ENCODE results near the gene SRMS.

DNA sequence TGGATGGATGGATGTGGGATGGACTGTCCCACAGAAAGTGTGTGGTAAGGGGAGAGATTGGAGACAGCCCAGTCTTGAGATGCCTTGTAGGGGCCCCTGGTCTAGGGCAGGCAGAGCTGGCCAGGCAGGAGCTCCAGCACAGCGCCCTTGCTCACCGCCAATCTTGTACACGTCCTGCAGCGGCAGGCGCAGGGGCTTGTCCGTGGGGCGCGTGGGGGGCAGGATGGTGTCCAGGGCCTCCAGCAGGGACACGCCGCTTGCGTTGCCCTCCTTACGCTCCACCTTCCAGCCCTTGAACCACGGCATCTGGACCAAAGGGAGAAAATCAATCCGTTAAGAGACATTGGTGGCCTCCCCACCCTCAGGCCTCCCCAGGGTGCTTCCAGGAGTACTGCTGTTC lies 54.6 kb downstream of the SRMS start:
- TF ChIP-seq CTCF (IDR thresholded peaks at IDR 0.05): no peak
- no peak for TF ChIP-seq POLR2A (IDR thresholded peaks at IDR 0.05)
- no peak for TF ChIP-seq POLR2AphosphoS5 (IDR thresholded peaks at IDR 0.05)
